ENCODE measurements around the gene CNPY1.

DNA sequence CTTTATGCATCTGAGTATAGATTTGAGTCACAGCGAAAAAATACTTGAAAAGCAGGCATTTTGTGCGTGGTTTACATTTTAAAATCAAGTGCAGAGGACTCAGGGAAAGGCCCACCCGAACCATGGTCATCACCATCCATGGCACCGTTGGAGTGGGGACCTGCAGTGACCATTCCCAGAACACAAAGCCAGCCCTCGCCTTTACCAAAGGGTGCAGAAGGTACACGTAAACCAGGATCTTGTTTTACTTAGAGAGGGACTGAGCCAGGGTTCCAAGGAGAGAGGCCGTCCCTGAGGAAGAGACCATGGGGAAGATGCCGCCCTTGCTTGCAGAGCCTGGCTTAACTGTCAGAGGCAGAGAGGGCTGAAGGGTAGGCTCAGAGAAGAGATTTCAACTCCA is 12.0 kb upstream of the CNPY1 start:
- no peak for TF ChIP-seq POLR2A (IDR thresholded peaks at IDR 0.05)
- TF ChIP-seq, protein P1, sequence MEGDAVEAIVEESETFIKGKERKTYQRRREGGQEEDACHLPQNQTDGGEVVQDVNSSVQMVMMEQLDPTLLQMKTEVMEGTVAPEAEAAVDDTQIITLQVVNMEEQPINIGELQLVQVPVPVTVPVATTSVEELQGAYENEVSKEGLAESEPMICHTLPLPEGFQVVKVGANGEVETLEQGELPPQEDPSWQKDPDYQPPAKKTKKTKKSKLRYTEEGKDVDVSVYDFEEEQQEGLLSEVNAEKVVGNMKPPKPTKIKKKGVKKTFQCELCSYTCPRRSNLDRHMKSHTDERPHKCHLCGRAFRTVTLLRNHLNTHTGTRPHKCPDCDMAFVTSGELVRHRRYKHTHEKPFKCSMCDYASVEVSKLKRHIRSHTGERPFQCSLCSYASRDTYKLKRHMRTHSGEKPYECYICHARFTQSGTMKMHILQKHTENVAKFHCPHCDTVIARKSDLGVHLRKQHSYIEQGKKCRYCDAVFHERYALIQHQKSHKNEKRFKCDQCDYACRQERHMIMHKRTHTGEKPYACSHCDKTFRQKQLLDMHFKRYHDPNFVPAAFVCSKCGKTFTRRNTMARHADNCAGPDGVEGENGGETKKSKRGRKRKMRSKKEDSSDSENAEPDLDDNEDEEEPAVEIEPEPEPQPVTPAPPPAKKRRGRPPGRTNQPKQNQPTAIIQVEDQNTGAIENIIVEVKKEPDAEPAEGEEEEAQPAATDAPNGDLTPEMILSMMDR (IDR thresholded peaks at IDR 0.05) = no peak
- TF ChIP-seq POLR2AphosphoS5 (IDR thresholded peaks at IDR 0.05) = no peak
